GM12892 (cell line): ENCODE data around the gene DHRS4L2.
"Not testable (repeated sequence)": the region's sequence is repeated elsewhere in the genome, so short reads cannot be mapped to it uniquely, and the experiment has no call there.

Experiments
- POLR2A ChIP-seq: IDR thresholded peaks from 2 replicates; pipeline ENCODE4 v1.6.1; 2011; ENCODE audit warnings: low read depth, low read length, control low read depth
- POLR2AphosphoS5 ChIP-seq: IDR thresholded peaks from 2 replicates; pipeline ENCODE4 v1.6.1; 2011; ENCODE audit warnings: low read depth, low read length, control low read depth
- TAF1 ChIP-seq: IDR thresholded peaks from 2 replicates; pipeline ENCODE4 v1.6.1; 2011; ENCODE audit warnings: low read depth, mild to moderate bottlenecking, control low read depth, low read length, borderline replicate concordance

DNA sequence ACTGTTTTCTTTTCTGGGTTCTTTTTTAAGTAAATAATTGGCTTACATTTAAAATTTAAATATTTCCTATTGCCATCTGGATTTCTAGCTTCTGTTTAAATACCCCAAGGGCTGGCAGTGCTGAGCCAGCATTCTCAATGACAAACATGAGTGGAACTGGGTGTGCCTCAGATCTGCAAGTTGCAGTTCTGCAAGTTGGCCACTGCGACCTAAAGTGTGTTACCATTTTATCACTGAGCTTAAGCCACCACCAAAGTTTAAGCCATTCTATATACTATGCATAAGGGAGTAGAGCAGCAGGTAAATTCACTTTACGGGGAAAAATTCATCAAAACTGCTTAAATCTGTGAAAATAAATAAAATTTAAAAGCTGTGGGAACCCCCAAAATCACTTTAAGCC, 11.5 kb upstream of the DHRS4L2 start:
- TF ChIP-seq POLR2AphosphoS5, POLR2A, TAF1: not testable (repeated sequence)
